ENCODE measurements around the gene PRTFDC1. TPM values are rescaled to one million over a fixed set of nuclear protein-coding genes. Genes with fewer than 3 reads are reported as not detected.

Gene PRTFDC1
- polyA plus RNA-seq, 1 experiment = 46.8 TPM

DNA sequence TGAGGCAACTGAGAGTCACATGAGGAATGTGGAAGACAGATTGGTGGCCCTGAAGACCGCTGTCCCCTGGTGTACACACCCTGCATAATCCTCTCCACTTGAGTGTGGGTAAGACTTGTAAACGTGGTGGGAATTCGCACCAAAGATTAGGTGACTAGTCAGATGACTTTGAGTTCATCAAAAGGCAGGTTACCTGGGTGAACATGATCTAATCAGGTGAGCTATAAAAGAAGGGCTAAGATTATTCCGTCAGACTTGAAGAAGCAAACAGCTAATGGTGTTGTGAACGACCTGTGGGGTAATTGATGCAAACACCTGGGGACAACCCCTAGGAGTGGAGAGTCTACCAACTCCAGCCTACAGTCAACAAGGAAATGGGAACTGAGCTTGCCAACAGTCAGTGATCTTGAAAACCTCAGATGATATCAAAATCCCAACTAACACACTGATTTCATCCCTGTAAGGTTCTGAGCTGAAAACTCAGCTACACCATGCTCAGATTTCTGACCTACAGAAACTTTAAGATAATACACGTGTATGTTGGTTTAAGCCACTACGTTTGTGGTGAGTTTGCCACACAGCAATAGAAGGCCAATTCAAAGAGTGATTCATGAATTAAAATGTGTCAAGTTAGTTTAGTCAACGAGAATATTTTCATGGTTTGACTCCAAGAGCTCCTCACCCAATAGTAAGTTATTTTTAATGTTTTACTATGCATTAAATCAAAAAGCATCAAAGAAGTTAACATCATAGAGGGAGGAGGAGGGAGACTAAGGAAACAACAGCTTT, 16.7 kb downstream of the PRTFDC1 start:
- Histone ChIP-seq H3K9me3 (ENCODE audit: control insufficient read depth, insufficient read depth, low read length) (no peaks in the 10 kb centered on the region), H3K4me3 (ENCODE audit: low read depth, low read length) (no peak overlapping the region), H3K27ac (ENCODE audit: low read depth, low read length) (no peak overlapping the region), H3K27me3 (ENCODE audit: control insufficient read depth, insufficient read depth, low read length) (no peaks in the 10 kb centered on the region)
- ChIA-PET POLR2A (no interaction called here), CTCF (interaction anchor here (1.0 kb wide), 1 partner anchor 8 kb away, joined by 3 read pairs; no protein-coding TSS in a partner anchor)
- TF ChIP-seq, protein P1, sequence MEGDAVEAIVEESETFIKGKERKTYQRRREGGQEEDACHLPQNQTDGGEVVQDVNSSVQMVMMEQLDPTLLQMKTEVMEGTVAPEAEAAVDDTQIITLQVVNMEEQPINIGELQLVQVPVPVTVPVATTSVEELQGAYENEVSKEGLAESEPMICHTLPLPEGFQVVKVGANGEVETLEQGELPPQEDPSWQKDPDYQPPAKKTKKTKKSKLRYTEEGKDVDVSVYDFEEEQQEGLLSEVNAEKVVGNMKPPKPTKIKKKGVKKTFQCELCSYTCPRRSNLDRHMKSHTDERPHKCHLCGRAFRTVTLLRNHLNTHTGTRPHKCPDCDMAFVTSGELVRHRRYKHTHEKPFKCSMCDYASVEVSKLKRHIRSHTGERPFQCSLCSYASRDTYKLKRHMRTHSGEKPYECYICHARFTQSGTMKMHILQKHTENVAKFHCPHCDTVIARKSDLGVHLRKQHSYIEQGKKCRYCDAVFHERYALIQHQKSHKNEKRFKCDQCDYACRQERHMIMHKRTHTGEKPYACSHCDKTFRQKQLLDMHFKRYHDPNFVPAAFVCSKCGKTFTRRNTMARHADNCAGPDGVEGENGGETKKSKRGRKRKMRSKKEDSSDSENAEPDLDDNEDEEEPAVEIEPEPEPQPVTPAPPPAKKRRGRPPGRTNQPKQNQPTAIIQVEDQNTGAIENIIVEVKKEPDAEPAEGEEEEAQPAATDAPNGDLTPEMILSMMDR (IDR thresholded peaks at IDR 0.05; ENCODE audit: low read depth, low read length) = no peak
- DNase-seq (ENCODE audit: low read depth, low spot score) = no peak

DNA sequence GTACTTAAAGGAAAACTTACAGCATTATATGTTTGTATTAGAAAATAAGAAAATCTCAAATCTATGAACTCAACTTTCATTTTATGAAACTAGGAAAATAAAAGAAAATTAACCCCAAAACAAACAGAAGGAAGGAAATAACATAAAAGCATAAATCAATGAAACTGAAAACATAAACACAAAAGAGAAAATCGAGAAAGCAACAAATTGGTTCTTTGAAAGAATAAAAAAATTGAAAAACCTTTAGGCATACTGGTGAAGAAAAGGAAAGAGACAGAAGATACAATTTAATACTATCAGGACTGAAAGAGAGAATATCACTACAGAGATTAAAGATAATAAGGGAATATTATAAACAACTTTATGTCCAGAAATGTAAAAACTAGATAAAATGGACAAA, 21.2 kb downstream of the PRTFDC1 start:
- TF ChIP-seq, protein P1 (IDR thresholded peaks at IDR 0.05; ENCODE audit: low read depth, low read length) = no peak
- no peak for DNase-seq (ENCODE audit: low read depth, low spot score)
- H3K27ac ChIP-seq (ENCODE audit: low read depth, low read length) = no peak overlapping the region
- no peak overlapping the region for H3K4me3 ChIP-seq (ENCODE audit: low read depth, low read length)
- CTCF ChIA-PET = no interaction called here
- no peaks in the 10 kb centered on the region for H3K27me3 ChIP-seq (ENCODE audit: control insufficient read depth, insufficient read depth, low read length)
- POLR2A ChIA-PET = no interaction called here
- no peaks in the 10 kb centered on the region; the same call in 1 of the 2 replicates for H3K9me3 ChIP-seq (ENCODE audit: control insufficient read depth, insufficient read depth, low read length)

DNA sequence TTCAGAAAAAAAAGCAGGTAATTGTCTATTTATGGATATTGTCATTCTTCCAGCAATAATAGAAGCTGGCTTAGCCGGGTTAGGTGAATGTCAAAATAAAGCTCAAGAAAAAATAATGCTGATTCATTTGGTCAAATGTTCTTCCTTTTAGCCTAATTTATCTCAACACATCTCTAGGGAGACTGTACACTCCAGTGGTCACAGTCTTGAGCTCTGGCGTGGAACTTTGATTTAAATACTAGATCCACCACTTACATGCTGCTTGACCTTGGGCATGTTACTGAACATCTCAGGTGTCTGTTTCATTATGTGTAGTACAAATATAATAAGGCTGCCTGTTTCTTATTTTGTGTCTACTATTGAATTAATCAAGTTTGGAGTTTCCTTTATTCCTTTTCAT, 22.0 kb downstream of the PRTFDC1 start:
- ChIA-PET CTCF (interaction anchor here (1.0 kb wide), 1 partner anchor 64 kb away, joined by 14 read pairs; no protein-coding TSS in a partner anchor), POLR2A (no interaction called here)
- Histone ChIP-seq H3K27me3 (ENCODE audit: control insufficient read depth, insufficient read depth, low read length) (no peaks in the 10 kb centered on the region), H3K9me3 (ENCODE audit: control insufficient read depth, insufficient read depth, low read length) (no peaks in the 10 kb centered on the region; the same call in 1 of the 2 replicates), H3K27ac (ENCODE audit: low read depth, low read length) (no peak overlapping the region), H3K4me3 (ENCODE audit: low read depth, low read length) (no peak overlapping the region)
- TF ChIP-seq, protein P1 (IDR thresholded peaks at IDR 0.05; ENCODE audit: low read depth, low read length) = no peak
- no peak for DNase-seq (ENCODE audit: low read depth, low spot score)

DNA sequence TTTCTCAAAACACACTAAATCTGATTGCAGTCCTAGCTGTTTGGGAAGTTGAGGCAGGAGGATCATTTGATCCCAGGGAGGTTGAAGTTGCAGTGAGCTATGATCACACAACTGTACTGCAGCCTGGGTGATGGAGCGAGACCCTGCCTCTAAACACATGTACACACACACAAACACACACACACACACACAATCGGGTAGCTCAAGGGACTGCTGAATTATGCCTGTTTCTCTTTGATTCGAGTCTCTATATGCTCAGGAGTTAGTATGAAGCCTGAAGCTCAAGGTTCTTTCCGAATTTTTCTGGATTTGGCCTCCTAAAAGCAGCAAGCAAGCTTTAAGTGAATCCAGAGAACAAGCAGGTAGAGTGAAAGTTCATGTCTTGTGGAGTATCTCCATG, 22.5 kb downstream of the PRTFDC1 start:
- H3K27ac ChIP-seq (ENCODE audit: low read depth, low read length) = no peak overlapping the region
- H3K4me3 ChIP-seq (ENCODE audit: low read depth, low read length) = no peak overlapping the region
- H3K9me3 ChIP-seq (ENCODE audit: control insufficient read depth, insufficient read depth, low read length) = no peaks in the 10 kb centered on the region; the same call in 1 of the 2 replicates
- DNase-seq (ENCODE audit: low read depth, low spot score) = no peak
- H3K27me3 ChIP-seq (ENCODE audit: control insufficient read depth, insufficient read depth, low read length) = no peaks in the 10 kb centered on the region
- TF ChIP-seq, protein P1 (IDR thresholded peaks at IDR 0.05; ENCODE audit: low read depth, low read length) = no peak
- ChIA-PET POLR2A (no interaction called here), CTCF (interaction anchor here (1.0 to 1.3 kb wide), 2 partner anchors 22 to 64 kb away, joined by 4 to 14 read pairs; no protein-coding TSS in a partner anchor)

DNA sequence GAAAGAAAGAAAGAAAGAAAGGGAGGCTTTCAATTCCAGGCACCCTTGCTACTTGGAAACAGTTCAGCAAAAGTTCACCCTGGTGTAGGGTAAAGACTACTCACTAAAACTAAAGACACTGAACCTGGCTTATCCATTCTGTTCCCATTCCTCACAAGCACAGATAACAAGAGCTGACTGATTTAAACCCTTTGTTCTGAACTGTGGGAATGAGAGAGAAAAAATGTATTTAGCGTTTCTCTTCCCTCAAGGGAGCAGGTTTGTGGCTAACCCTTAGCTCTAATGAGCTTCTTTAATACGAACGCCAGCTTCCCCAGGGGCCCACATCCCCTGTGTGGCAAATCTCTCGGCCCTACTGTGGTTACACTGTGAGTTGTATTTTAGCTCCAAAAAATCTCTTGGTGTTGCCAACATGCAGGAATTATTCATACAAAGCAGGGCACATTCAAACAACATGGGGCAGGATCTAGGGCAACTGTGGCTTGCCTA, 23.3 kb downstream of the PRTFDC1 start:
- Histone ChIP-seq H3K4me3 (ENCODE audit: low read depth, low read length) (no peak overlapping the region), H3K27me3 (ENCODE audit: control insufficient read depth, insufficient read depth, low read length) (no peaks in the 10 kb centered on the region), H3K27ac (ENCODE audit: low read depth, low read length) (no peak overlapping the region), H3K9me3 (ENCODE audit: control insufficient read depth, insufficient read depth, low read length) (no peaks in the 10 kb centered on the region; the same call in 1 of the 2 replicates)
- ChIA-PET CTCF (interaction anchor here (1.3 kb wide), 1 partner anchor 23 kb away, joined by 4 read pairs; no protein-coding TSS in a partner anchor), POLR2A (no interaction called here)
- no peak for DNase-seq (ENCODE audit: low read depth, low spot score)
- TF ChIP-seq, protein P1 (IDR thresholded peaks at IDR 0.05; ENCODE audit: low read depth, low read length) = no peak

Data from AG04450 (cell line).